ENCODE results near the gene OTOP3. TPM values are rescaled to one million over a fixed set of nuclear protein-coding genes. Genes with fewer than 3 reads are reported as not detected.
"Not testable (repeated sequence)": the region's sequence is repeated elsewhere in the genome, so short reads cannot be mapped to it uniquely, and the experiment has no call there.

Gene OTOP3
- total RNA-seq, 1 donor: not detected

DNA sequence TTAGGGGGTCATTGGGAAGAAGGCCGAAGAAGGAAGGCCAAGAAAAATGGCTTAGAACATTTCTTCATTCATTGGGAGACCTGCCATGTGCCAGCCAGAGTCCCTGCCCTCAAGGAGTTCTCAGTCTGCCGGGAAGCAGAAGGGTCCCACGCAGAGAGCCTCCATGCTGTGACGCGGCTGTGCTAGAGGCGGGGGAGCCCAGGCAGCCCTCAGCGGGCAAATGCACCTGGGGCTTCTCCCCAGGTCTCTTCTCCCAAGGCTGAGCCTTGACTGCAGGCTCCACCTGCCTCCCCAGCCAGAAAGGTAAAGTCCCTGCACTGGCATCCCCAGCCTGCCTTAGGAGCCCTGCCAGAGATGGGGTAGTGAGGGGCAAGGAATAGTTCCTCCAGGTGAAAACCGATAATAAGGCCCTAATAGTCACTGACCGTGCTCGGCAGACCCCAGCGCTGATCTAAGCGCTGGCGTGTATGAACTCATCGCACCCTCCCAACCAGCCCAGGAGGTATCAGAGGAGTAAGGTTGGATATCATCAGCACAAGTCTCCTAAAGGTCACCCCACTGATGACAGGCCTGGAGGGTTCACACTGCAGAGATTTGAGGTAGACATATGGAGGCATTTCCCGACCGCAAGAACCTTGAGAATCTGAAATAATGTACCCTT lies 45.8 kb downstream of the OTOP3 start:
- DNase-seq (ENCODE audit: low read depth in 2 of 3, low spot score in 2 of 3): no peak

DNA sequence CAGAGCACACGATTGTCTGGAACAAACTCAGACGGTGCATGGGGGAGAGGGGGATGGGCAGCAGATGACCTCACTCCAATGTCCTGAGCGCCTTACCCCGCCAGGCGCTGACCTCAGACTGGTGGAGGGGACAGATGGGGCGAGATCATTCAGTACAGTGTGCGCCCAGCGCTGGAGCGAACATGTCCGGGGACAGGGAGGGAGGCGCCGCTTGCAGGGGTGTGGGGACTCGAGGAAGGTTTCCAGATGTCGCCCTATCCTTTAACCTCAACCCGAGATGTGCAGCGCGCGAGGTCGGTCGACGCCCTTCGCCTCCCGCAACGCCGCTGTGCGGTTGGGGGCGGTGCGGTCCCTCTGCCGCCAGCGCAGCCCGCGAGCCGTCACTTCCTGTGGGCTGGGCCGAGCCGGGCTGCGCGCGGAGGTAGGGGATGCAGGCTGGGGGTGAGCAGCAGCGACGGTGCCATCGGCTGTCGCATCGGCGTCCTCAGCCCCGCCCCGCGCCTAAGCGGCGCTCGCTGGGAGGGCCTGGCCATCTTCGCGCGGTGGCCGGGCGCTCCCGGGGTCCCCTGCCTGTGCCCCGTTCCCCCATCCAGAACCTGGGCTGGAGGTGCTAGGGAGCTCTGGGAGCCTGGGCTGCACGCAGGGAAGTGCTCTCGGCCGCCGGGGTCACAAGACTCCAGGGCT lies 46.4 kb downstream of the OTOP3 start:
- DNase-seq (ENCODE audit: low read depth in 2 of 3, low spot score in 2 of 3): peak; percentile 66 to 83 (median 76)

DNA sequence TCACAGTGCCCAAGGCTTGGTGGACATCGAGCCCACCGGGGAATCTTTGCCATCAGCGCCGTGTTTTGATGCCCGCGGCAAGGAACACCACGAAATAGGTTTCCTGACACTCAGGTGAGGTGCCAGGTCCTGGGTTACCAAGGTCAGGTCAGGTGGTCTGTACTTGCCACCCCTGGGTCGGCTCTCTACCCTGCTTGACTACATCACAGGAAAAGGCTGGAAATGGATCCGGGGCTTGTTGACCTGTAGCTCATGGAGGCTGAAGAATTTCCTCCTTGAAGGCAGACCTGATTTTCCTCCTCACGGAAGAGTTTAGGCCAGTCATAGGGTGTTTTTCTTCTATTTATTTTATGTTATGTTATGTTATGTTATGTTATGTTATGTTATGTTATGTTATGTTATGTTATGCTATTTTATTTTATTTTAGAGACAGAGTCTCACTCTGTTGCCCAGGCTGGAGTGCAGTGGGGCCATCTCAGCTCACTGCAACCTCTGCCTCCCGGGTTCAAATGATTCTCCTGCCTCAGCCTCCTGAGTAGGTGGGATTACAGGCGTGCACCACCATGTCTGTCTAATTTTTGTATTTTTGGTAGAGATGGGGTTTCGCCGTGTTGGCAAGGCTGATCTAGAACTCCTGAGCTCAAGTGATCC lies 47.1 kb downstream of the OTOP3 start:
- DNase-seq (ENCODE audit: low read depth in 2 of 3, low spot score in 2 of 3): not testable (repeated sequence)

DNA sequence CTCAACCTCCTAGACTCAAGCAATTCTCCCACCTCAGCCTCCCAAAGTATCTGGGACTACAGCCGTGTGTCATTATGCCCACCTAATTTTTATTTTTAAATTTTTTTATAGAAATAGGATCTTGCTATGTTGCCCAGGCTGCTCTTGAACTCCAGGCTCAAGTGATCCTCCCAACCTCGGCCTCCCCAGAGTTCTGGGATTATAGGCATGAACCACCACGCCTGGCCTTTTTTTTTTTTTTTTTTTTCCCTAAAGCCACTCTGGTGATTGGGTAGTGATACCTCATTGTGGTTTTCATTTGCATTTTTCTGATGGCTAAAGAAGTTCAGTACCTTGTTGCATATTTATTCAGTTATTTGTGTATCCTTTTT lies 50.5 kb downstream of the OTOP3 start:
- DNase-seq (ENCODE audit: low read depth in 2 of 3, low spot score in 2 of 3): no peak

DNA sequence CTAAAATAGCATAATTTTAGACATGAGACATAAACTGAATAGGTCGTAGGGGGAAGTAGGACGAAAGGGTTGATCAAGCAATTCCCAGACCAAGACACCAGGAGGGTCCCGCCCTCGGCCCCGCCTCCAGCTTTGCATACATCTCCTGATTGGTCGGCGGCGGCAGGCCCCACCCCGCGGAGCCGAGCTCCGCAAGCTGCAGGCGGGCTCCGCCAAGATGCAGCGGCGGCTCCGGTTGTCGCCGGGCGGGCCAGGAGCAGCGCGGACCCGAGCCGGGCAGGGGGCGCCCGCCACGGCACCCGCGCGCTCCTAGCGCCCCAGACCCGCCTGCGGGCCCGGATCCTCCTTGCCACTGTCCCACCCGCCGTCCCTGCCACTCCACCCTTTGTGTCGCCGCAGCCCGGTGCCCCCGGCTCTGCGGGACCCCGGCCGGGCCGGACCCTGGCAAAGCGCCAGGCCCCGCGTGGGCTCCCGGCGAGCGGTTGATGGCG lies 51.8 kb downstream of the OTOP3 start, which contains the start of gene CDR2L:
Gene CDR2L, plus strand, starts transcription at position 215 of the 491 bp plus-strand sequence. CDS start 412 bp downstream, outside the sequence.
- peak; percentile 73 to 93 (median 91) for DNase-seq (ENCODE audit: low read depth in 2 of 3, low spot score in 2 of 3)

DNA sequence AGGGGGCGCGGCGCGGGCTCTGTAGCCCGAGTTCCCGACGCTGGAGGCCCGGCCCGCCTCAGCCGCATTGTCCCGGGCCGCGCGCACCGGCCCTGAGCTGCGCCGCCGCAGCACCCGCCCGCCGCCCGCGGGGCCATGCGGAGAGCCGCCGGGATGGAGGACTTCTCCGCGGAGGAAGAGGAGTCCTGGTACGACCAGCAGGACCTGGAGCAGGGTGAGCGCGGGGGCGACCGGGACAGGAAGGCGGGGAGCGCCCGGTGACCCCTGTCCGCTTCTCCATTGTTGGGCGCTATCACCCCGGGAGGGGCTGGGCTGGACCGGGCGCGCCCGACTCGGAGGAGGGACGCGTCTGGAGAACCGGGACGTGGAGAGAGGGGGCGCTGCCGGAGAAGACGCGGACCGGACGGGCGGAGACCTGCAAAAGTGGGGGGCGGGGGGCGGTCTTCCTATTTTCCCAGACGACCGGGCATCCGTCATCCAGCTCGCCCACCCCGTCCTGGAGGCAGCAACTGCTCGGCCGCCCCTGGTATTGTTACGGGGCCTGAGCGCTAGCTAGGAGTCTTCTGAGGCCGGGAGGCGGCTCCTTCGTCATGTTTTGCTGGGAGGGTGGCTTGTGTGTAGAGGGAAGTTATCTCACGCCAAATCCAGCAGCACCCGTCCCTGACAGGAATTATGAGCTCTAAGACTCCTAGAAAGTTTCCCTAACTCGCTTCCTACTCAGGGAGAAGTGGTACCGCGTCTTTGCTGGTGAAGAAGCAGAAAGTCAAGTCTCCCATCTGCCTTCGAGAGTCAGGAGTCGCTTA lies 52.4 kb downstream of the OTOP3 start:
- peak in 1 of 3 donors; percentile 50 for DNase-seq (ENCODE audit: low read depth in 2 of 3, low spot score in 2 of 3)

DNA sequence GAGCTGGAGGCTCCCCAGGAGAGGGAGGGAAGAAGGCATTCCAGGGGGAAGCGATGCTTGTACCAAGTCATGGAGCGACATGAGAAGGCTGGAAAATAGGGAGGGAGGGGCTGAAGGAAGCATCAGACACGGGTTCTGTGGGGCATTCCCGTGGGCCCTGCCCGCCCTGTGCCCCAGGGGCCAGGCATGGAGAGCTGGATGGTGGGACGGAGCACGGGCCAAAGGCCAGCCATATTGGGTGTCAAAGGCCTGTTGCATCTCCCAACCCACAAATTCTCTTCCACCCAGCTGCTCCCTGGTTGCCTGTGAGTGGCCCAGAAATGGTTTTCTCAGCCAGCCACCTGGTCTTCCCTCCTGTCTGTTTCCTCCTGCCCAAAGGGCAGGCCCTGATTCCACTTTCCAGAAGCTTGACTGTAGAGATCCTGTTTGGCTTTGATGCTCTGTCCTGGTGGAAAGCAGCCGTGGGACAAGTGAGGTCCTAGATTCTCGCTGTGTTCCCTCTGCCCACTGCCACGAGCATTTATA lies 54.9 kb downstream of the OTOP3 start:
- DNase-seq (ENCODE audit: low read depth in 2 of 3, low spot score in 2 of 3): no peak

DNA sequence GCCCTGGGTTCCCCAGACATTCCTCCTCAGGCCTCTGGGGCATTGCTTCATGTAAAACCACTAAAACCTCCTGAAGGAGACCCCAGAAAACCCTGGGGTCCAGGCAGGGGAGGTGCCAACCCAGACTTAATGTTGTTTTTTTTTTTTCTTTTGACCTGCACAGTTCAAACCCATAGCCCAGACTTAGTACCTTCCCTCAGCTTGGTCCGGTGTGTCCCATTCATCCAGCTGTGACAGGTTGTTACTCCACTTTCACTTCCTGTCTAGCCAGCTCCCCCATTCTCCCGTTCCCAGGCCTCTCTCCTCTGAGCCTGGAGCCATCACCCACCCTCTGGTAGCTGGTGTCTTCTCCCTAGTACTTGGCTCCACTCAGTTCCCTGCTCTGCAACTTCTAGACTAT lies 56.5 kb downstream of the OTOP3 start:
- no peak for DNase-seq (ENCODE audit: low read depth in 2 of 3, low spot score in 2 of 3)

DNA sequence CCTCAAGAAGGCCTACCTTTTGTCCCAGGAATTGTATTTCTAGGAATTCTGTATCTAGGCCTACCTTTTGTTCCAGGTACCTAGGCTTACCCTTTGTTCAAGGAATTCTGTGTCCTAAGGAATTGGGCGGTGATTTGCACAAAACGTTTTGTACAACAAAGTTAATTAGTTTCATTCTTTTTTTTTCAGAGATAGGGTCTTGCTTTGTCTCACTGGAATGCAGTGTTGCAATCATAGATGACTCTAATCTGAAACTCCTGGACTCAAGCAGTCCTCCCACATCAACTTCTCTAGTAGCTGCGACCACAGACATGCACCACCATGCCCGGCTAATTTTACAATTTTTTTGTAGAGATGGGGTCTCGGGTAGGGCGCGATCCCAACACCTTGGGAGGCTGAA lies 58.7 kb downstream of the OTOP3 start:
- no peak for DNase-seq (ENCODE audit: low read depth in 2 of 3, low spot score in 2 of 3)

DNA sequence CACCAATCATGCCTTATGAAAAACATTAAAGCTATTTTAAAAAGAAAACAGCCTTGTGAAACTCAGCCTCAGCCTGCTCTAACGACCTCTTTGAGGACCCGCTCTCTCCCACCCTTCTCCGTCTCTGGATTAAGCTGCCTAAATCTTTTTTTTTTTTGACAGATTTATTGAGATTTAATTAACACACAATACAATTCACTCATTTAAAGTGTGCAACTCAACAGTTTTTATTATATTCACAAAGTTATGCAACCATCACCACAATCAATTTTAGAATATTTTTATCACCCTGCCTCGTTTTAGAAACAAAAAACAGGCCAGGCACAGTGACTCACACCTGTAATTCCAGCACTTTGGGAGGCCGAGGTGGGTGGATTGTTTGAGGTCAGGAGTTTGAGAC lies 60.1 kb downstream of the OTOP3 start:
- no peak for DNase-seq (ENCODE audit: low read depth in 2 of 3, low spot score in 2 of 3)

DNA sequence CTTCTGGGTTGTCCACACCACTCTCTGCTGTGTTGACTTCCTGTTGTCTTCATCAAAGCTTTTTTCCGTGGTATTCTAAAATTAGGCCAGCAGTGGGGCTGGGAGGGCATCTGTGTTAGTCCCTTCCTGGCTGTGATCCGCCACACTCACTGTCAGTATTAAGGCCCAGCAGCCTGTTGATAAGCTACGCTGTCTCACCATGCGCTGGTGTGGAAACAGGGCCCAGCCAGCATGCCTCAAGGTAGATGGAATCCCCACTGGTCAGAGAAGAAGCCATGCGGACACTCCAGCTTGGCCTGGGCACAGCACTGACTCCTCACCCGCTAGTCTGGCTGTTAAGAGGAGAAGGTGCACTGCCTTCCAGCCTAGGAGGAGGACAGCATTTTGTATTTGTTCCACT lies 63.1 kb downstream of the OTOP3 start:
- DNase-seq (ENCODE audit: low read depth in 2 of 3, low spot score in 2 of 3): no peak

DNA sequence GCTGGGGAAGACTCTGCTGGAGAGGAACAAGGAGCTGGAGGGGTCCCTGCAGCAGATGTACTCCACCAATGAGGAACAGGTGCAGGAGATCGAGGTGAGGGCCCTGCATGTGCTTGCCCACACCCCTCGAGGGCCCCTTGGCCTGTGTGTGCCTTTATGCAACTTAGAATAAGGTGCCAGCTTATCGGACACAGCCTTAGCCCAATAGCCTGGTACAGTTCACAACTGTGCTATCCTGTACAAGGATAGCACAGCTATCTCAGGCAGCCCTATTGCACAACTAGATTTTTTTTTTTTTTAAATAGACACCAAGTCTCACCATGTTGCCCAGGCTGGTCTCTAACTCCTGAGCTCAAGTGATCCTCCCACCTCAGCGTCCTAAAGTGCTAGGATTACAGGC lies 63.8 kb downstream of the OTOP3 start:
- DNase-seq (ENCODE audit: low read depth in 2 of 3, low spot score in 2 of 3): no peak

Other genes with a start within 250 kb of the OTOP3 start
- gene CD300LF, start 223.0 kb upstream of the OTOP3 start, total RNA-seq: 25.3 TPM
- 79.7 TPM for gene RAB37, start 198.6 kb upstream of the OTOP3 start, total RNA-seq
- gene NHERF1, start 187.3 kb upstream of the OTOP3 start, total RNA-seq: 74.6 TPM
- 37.4 TPM for gene NAT9, start 159.6 kb upstream of the OTOP3 start, total RNA-seq
- gene GRIN2C, start 76.0 kb upstream of the OTOP3 start, total RNA-seq: 0.27 TPM
- gene FDXR, start 62.9 kb upstream of the OTOP3 start, total RNA-seq: 8.9 TPM
- gene FADS6, start 42.3 kb upstream of the OTOP3 start, total RNA-seq: not detected
- under 0.01 TPM for gene USH1G, start 12.6 kb upstream of the OTOP3 start, total RNA-seq
- gene OTOP2, start 11.6 kb upstream of the OTOP3 start, total RNA-seq: not detected
- gene HID1, start 36.9 kb downstream of the OTOP3 start, total RNA-seq: 1.1 TPM
- gene CDR2L, start 51.7 kb downstream of the OTOP3 start, total RNA-seq: 2.2 TPM
- gene MRPL58, start 76.8 kb downstream of the OTOP3 start, total RNA-seq: 16.7 TPM
- 73.5 TPM for gene ATP5PD, start 111.1 kb downstream of the OTOP3 start, total RNA-seq
- gene KCTD2, start 111.3 kb downstream of the OTOP3 start, total RNA-seq: 18.6 TPM
- gene SLC16A5, start 152.1 kb downstream of the OTOP3 start, total RNA-seq: 47.4 TPM
- 10.8 TPM for gene ARMC7, start 174.1 kb downstream of the OTOP3 start, total RNA-seq
- 87.5 TPM for gene NT5C, start 195.8 kb downstream of the OTOP3 start, total RNA-seq
- gene JPT1, start 218.6 kb downstream of the OTOP3 start, total RNA-seq: 30.2 TPM
- gene SUMO2, start 247.1 kb downstream of the OTOP3 start, total RNA-seq: 50.9 TPM

Data from hematopoietic multipotent progenitor cell (in vitro differentiated cells).